HepG2 (cell line): ENCODE results near the gene CISD3. TPM values are rescaled to one million over a fixed set of nuclear protein-coding genes. Genes with fewer than 3 reads are reported as not detected.

Source experiments
- BHLHE40 ChIP-seq: IDR thresholded peaks from 2 replicates; pipeline ENCODE4 v1.6.1; 2011; ENCODE audit warnings: low read length, improper control_type of control experiment
- CREM ChIP-seq, 2 experiments: sonication (generic) in 1 of 2; formaldehyde crosslinking in 1 of 2; IDR thresholded peaks; 2 replicates each; pipeline versions ENCODE4 v1.4.0 to v1.6.1; 2016 to 2020; ENCODE audit warnings: antibody characterized with exemption in 1 of 2, mild to moderate bottlenecking in 1 of 2, missing genetic modification reagents in 1 of 2
- ELF1 ChIP-seq: sonication (generic); formaldehyde crosslinking; IDR thresholded peaks from 2 replicates; pipeline ENCODE4 v1.4.0; 2020; ENCODE audit warnings: missing genetic modification reagents
- FOXO1 ChIP-seq: sonication (generic); formaldehyde crosslinking; IDR thresholded peaks from 2 replicates; pipeline ENCODE4 v1.4.0; 2020; ENCODE audit warnings: missing genetic modification reagents
- MBD4 ChIP-seq: IDR thresholded peaks from 2 replicates; pipeline ENCODE4 v1.6.1; 2012; ENCODE audit warnings: low read length, inconsistent platforms, borderline replicate concordance
- MIER2 ChIP-seq: IDR thresholded peaks from 2 replicates; pipeline ENCODE4 v1.6.1; 2016; ENCODE audit warnings: missing biosample characterization, missing genetic modification reagents
- NCOA5 ChIP-seq: sonication (generic); formaldehyde crosslinking; IDR thresholded peaks from 2 replicates; pipeline ENCODE4 v1.4.0; 2020; ENCODE audit warnings: missing genetic modification reagents
- NR2C2 ChIP-seq: sonication (generic); formaldehyde crosslinking; IDR thresholded peaks from 2 replicates; pipeline ENCODE4 v1.4.0; 2020; ENCODE audit warnings: missing genetic modification reagents, mild to moderate bottlenecking, moderate library complexity, borderline replicate concordance
- PLRG1 ChIP-seq: fragments of 450-650 bp; conservative IDR thresholded peaks from 2 replicates; pipeline ENCODE4 v1.6.1; 2016
- TBX3 ChIP-seq: fragments of 450-650 bp; IDR thresholded peaks from 2 replicates; pipeline ENCODE4 v1.6.1; 2017; ENCODE audit warnings: antibody characterized with exemption, mild to moderate bottlenecking, inconsistent platforms, borderline replicate concordance
- ZNF33A ChIP-seq: sonication (generic); formaldehyde crosslinking; IDR thresholded peaks from 2 replicates; pipeline ENCODE4 v1.5.1; 2020; ENCODE audit warnings: missing genetic modification reagents, mild to moderate bottlenecking, moderate library complexity, borderline replicate concordance
- ZNF501 ChIP-seq: sonication (generic); formaldehyde crosslinking; IDR thresholded peaks from 2 replicates; pipeline ENCODE4 v1.5.1; 2020; ENCODE audit warnings: mild to moderate bottlenecking, moderate library complexity, missing genetic modification reagents
- ZNF550 ChIP-seq: sonication (generic); formaldehyde crosslinking; IDR thresholded peaks from 2 replicates; pipeline ENCODE4 v1.4.0; 2020; ENCODE audit warnings: mild to moderate bottlenecking, missing genetic modification reagents, borderline replicate concordance
- polyA plus RNA-seq, 8 experiments: library from polyadenylated mRNA; depleted of rRNA in 3 of 8; stranded (reverse) in 7 of 8; unstranded in 1 of 8; fragments of >200 nt; fragmentation: Illumina TruSeq in 4 of 8; extraction: Trizol in 4 of 8; gene quantifications; 2 replicates each; pipeline versions ENCODE4 v1.2.1 to v1.2.3, GENCODE V29; 2011 to 2016; ENCODE audit warnings: low read depth in 4 of 8, missing spikeins in 1 of 8, mixed read lengths in 1 of 8; ENCODE audit not compliant: insufficient read depth in 1 of 8
- total RNA-seq, 5 experiments: library from RNA; depleted of rRNA; stranded (reverse); fragments of >200 nt; fragmentation: Illumina TruSeq; extraction: Trizol; gene quantifications; 2 replicates each; pipeline ENCODE4 v1.2.3, GENCODE V29; 2016; ENCODE audit warnings: low read depth in 1 of 5
- TF ChIP-seq, protein P1 (sequence below): sonication (generic); formaldehyde crosslinking; IDR thresholded peaks from 2 replicates; pipeline ENCODE4 v1.5.1; 2020; ENCODE audit warnings: mild to moderate bottlenecking, missing genetic modification reagents, borderline replicate concordance
- TF ChIP-seq, protein P2 (sequence below): sonication (generic); formaldehyde crosslinking; IDR thresholded peaks from 2 replicates; pipeline ENCODE4 v1.8.1; 2023; ENCODE audit warnings: mild to moderate bottlenecking, inconsistent platforms, moderate library complexity, missing genetic modification reagents, borderline replicate concordance
- TF ChIP-seq, protein P3 (sequence below): sonication (generic); formaldehyde crosslinking; IDR thresholded peaks from 2 replicates; pipeline ENCODE4 v1.8.1; 2023; ENCODE audit warnings: mild to moderate bottlenecking, moderate library complexity, missing genetic modification reagents
- TF ChIP-seq, protein P4 (sequence below): sonication (generic); formaldehyde crosslinking; IDR thresholded peaks from 2 replicates; pipeline ENCODE4 v1.5.1; 2020; ENCODE audit warnings: mild to moderate bottlenecking, missing genetic modification reagents, borderline replicate concordance
- TF ChIP-seq, protein P5 (sequence below): sonication (generic); formaldehyde crosslinking; IDR thresholded peaks from 2 replicates; pipeline ENCODE4 v1.5.0; 2020; ENCODE audit warnings: mild to moderate bottlenecking, missing genetic modification reagents, moderate library complexity

CISD3 gene
- total and polyA plus RNA-seq, 2 of the 13 experiments (the other 11 are each of a cell fraction or from before 2014, with no cell fraction given), result 30.0 to 34.1 TPM

DNA sequence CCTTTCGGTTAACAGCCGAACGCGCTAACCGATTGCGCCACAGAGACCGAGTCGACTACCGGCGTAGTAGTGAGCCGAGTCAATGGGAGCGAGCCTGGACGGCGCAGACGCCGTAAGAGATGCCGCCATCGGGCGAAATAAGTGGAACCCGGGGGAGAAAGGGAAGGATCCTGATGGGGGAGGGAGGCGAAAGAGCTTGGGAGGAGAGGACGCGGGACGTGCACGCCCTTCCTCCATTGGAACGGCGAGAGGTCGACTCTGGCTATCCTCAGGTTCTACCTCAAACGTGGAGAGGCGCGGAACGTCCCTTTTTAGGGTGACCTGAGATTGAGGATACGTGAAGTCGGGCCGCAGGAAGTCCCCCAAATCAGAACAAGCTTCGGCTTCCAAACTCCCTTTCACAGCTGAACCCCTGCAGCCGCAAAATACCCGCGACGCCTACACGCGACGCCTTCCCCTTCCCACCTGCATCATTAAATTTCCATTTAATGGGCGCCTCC is 21.7 kb downstream of the CISD3 start (continued):
- TF ChIP-seq, protein P1, sequence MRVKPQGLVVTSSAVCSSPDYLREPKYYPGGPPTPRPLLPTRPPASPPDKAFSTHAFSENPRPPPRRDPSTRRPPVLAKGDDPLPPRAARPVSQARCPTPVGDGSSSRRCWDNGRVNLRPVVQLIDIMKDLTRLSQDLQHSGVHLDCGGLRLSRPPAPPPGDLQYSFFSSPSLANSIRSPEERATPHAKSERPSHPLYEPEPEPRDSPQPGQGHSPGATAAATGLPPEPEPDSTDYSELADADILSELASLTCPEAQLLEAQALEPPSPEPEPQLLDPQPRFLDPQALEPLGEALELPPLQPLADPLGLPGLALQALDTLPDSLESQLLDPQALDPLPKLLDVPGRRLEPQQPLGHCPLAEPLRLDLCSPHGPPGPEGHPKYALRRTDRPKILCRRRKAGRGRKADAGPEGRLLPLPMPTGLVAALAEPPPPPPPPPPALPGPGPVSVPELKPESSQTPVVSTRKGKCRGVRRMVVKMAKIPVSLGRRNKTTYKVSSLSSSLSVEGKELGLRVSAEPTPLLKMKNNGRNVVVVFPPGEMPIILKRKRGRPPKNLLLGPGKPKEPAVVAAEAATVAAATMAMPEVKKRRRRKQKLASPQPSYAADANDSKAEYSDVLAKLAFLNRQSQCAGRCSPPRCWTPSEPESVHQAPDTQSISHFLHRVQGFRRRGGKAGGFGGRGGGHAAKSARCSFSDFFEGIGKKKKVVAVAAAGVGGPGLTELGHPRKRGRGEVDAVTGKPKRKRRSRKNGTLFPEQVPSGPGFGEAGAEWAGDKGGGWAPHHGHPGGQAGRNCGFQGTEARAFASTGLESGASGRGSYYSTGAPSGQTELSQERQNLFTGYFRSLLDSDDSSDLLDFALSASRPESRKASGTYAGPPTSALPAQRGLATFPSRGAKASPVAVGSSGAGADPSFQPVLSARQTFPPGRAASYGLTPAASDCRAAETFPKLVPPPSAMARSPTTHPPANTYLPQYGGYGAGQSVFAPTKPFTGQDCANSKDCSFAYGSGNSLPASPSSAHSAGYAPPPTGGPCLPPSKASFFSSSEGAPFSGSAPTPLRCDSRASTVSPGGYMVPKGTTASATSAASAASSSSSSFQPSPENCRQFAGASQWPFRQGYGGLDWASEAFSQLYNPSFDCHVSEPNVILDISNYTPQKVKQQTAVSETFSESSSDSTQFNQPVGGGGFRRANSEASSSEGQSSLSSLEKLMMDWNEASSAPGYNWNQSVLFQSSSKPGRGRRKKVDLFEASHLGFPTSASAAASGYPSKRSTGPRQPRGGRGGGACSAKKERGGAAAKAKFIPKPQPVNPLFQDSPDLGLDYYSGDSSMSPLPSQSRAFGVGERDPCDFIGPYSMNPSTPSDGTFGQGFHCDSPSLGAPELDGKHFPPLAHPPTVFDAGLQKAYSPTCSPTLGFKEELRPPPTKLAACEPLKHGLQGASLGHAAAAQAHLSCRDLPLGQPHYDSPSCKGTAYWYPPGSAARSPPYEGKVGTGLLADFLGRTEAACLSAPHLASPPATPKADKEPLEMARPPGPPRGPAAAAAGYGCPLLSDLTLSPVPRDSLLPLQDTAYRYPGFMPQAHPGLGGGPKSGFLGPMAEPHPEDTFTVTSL (CRISPR knock-in tag), result no peak
- TF ChIP-seq PLRG1 (no peak), FOXO1 (CRISPR knock-in tag) (0 out of 2 replicates have a peak, but pooled peaks have one; percentile 50), BHLHE40 (peak; percentile 35; the same call in 1 of the 2 replicates), ZNF501 (CRISPR knock-in tag) (no peak), MIER2 (CRISPR knock-in tag) (peak; percentile 67; the same call in 1 of the 2 replicates), TBX3 (no peak), MBD4 (no peak), ZNF550 (CRISPR knock-in tag) (no peak), NCOA5 (no peak), ZNF33A (CRISPR knock-in tag) (no peak), ELF1 (CRISPR knock-in tag) (peak; percentile 58; the same call in 1 of the 2 replicates), CREM (IDR thresholded peaks at IDR 0.05) (peak; percentile 1; the same call in 1 of the 2 replicates), CREM (CRISPR knock-in tag; IDR thresholded peaks at IDR 0.05) (no peak), NR2C2 (no peak)
- TF ChIP-seq, protein P2, sequence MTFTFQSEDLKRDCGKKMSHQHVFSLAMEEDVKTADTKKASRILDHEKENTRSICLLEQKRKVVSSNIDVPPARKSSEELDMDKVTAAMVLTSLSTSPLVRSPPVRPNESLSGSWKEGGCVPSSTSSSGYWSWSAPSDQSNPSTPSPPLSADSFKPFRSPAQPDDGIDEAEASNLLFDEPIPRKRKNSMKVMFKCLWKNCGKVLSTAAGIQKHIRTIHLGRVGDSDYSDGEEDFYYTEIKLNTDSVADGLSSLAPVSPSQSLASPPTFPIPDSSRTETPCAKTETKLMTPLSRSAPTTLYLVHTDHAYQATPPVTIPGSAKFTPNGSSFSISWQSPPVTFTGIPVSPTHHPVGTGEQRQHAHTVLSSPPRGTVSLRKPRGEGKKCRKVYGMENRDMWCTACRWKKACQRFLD (CRISPR knock-in tag), result 0 out of 2 replicates have a peak, but pooled peaks have one; percentile 47
- TF ChIP-seq, protein P3, sequence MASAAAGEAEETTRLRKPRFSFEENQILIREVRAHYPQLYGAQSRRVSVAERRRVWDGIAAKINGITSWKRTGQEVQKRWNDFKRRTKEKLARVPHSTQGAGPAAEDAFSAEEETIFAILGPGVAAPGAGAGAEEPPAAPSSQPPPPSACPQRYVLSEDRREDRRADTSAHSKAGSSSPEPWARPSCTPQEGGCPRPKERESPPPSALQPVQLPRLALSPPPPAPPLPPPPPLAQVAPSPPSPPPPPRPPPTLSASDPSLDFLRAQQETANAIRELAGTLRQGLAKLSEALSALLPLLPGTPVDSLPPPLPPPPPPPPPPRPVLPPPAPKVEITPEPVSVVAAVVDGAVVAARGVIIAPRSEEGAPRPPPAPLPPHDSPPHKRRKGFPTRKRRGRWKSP (CRISPR knock-in tag), result peak; percentile 98
- TF ChIP-seq, protein P4, sequence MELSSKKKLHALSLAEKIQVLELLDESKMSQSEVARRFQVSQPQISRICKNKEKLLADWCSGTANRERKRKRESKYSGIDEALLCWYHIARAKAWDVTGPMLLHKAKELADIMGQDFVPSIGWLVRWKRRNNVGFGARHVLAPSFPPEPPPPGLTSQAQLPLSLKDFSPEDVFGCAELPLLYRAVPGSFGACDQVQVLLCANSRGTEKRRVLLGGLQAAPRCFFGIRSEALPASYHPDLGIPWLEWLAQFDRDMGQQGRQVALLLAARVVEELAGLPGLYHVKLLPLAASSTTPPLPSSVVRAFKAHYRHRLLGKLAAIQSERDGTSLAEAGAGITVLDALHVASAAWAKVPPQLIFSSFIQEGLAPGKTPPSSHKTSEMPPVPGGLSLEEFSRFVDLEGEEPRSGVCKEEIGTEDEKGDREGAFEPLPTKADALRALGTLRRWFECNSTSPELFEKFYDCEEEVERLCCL (CRISPR knock-in tag), result 0 out of 2 replicates have a peak, but pooled peaks have one; percentile 39
- TF ChIP-seq, protein P5, sequence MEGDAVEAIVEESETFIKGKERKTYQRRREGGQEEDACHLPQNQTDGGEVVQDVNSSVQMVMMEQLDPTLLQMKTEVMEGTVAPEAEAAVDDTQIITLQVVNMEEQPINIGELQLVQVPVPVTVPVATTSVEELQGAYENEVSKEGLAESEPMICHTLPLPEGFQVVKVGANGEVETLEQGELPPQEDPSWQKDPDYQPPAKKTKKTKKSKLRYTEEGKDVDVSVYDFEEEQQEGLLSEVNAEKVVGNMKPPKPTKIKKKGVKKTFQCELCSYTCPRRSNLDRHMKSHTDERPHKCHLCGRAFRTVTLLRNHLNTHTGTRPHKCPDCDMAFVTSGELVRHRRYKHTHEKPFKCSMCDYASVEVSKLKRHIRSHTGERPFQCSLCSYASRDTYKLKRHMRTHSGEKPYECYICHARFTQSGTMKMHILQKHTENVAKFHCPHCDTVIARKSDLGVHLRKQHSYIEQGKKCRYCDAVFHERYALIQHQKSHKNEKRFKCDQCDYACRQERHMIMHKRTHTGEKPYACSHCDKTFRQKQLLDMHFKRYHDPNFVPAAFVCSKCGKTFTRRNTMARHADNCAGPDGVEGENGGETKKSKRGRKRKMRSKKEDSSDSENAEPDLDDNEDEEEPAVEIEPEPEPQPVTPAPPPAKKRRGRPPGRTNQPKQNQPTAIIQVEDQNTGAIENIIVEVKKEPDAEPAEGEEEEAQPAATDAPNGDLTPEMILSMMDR, result peak; percentile 29
